ENCODE data around the gene NEDD4L. TPM values are rescaled to one million over a fixed set of nuclear protein-coding genes. Genes with fewer than 3 reads are reported as not detected.

The NEDD4L gene
- total and polyA plus RNA-seq, 2 donors (not counting 1 experiment from before 2014, with no cell fraction given), result 10.3 to 25.7 TPM

DNA sequence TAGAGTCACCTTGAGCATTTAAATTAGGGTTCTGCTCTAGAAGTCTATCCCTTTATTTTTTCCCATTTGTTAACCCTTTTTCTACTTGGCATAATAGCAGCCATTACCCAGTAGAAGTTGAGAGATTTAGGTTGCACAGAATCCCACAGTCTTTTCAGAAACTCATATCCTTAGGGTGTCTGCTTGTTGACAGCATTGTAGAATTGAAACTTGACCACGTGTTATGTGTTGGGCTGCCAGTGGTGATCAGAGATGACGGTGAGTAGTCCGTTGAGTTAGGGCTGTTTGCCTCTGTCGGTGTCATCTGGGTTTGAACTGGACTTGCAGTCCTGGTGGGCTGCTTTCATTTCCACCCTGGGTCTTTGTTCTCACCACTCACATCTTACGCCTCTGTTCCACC is 114.4 kb downstream of the NEDD4L start:
- Histone ChIP-seq H3K9ac (ENCODE audit: low read length) (no peak overlapping the region), H3K27ac (ENCODE audit: low read length in 2 of 2) (no peak overlapping the region), H2AFZ (ENCODE audit: insufficient read depth, low read depth, low read length, poor library complexity, severe bottlenecking) (no peak overlapping the region), H3K36me3 (replicated peaks in 1 of 2; ENCODE audit: control extremely low read depth in 1 of 2, control insufficient read depth in 1 of 2, extremely low read depth in 1 of 2, insufficient read depth in 2 of 2, low read length in 1 of 2) (no peaks in the 10 kb centered on the region), H3K4me3 (ENCODE audit: control extremely low read depth in 1 of 5, extremely low read depth in 1 of 5, insufficient read depth in 1 of 5, low read depth in 2 of 5, low read length in 4 of 5) (no peak overlapping the region), H3K27me3 (replicated peaks in 1 of 4; ENCODE audit: control extremely low read depth in 1 of 4, control insufficient read depth in 3 of 4, insufficient read depth in 4 of 4, low read length in 3 of 4) (peaks cover 0 to 3% (median 0%) of the 10 kb centered on the region in 4 experiments), H4K20me1 (ENCODE audit: control insufficient read depth, insufficient read depth, low read length, poor library complexity, severe bottlenecking) (no peaks in the 10 kb centered on the region), H3K9me3 (ENCODE audit: control extremely low read depth in 1 of 3, control insufficient read depth in 2 of 3, insufficient read depth in 1 of 3, low read length in 2 of 3) (peaks cover 0 to 2% (median 0%) of the 10 kb centered on the region in 3 donors), H3K4me2 (replicated peaks; ENCODE audit: low read depth, low read length, poor library complexity, severe bottlenecking) (no peak overlapping the region), H3K4me1 (ENCODE audit: control insufficient read depth in 2 of 2, insufficient read depth in 2 of 2, low read length in 2 of 2) (no peaks in the 10 kb centered on the region), H3K79me2 (ENCODE audit: control insufficient read depth, insufficient read depth, low read length) (no peaks in the 10 kb centered on the region)
- Mint-ChIP-seq H3K4me1 (no peaks in the 10 kb centered on the region), H3K27me3 (no peaks in the 10 kb centered on the region), H3K4me3 (no peak overlapping the region), H3K9me3 (ENCODE audit: insufficient read depth) (no peaks in the 10 kb centered on the region), H3K27ac (no peak overlapping the region)
- ChIA-PET CTCF (no interaction called here), POLR2A (no interaction called here)
- no peak for TF ChIP-seq EZH2 (IDR thresholded peaks at IDR 0.05; ENCODE audit: borderline replicate concordance, insufficient read depth, low read depth, low read length, poor library complexity, severe bottlenecking)
- TF ChIP-seq, protein P1, sequence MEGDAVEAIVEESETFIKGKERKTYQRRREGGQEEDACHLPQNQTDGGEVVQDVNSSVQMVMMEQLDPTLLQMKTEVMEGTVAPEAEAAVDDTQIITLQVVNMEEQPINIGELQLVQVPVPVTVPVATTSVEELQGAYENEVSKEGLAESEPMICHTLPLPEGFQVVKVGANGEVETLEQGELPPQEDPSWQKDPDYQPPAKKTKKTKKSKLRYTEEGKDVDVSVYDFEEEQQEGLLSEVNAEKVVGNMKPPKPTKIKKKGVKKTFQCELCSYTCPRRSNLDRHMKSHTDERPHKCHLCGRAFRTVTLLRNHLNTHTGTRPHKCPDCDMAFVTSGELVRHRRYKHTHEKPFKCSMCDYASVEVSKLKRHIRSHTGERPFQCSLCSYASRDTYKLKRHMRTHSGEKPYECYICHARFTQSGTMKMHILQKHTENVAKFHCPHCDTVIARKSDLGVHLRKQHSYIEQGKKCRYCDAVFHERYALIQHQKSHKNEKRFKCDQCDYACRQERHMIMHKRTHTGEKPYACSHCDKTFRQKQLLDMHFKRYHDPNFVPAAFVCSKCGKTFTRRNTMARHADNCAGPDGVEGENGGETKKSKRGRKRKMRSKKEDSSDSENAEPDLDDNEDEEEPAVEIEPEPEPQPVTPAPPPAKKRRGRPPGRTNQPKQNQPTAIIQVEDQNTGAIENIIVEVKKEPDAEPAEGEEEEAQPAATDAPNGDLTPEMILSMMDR (IDR thresholded peaks at IDR 0.05), result no peak
- ATAC-seq (ENCODE audit: low read depth), result no peak
- no peak for DNase-seq
- intact Hi-C loops (cut with micrococcal nuclease), result no loop called here
- 100% methylated on average over 3 of the region's 5 CpGs for WGBS (ENCODE audit: insufficient coverage)

DNA sequence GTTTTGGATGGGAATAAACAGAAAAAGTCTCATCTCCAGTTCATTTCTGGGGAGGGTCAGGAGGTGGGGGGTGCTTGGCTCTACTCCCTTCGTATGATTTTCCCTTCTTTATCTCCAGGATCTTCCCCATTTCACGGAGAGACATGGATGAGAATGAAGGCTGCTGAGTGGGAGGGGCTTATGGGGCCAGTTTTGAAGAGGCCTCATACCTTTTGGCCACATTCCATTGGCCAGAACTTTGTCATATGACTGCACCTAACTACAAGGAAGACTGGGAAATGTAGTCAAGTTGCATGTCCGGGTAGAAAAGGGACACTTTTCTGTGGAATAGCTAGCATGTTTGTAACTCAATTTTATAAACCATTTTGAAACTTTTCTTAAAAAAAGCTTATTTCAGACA is 117.6 kb downstream of the NEDD4L start:
- ChIA-PET POLR2A (no interaction called here), CTCF (interaction anchor here (1.2 kb wide), 1 partner anchor 19 kb away, joined by 4 read pairs; no protein-coding TSS in a partner anchor)
- Histone ChIP-seq H3K4me2 (replicated peaks; ENCODE audit: low read depth, low read length, poor library complexity, severe bottlenecking) (no peak overlapping the region), H3K79me2 (ENCODE audit: control insufficient read depth, insufficient read depth, low read length) (no peaks in the 10 kb centered on the region), H3K9me3 (ENCODE audit: control extremely low read depth in 1 of 3, control insufficient read depth in 2 of 3, insufficient read depth in 1 of 3, low read length in 2 of 3) (peaks cover 0 to 2% (median 0%) of the 10 kb centered on the region in 3 donors), H3K4me3 (ENCODE audit: control extremely low read depth in 1 of 5, extremely low read depth in 1 of 5, insufficient read depth in 1 of 5, low read depth in 2 of 5, low read length in 4 of 5) (no peak overlapping the region), H3K9ac (ENCODE audit: low read length) (no peak overlapping the region), H2AFZ (ENCODE audit: insufficient read depth, low read depth, low read length, poor library complexity, severe bottlenecking) (no peak overlapping the region), H3K4me1 (ENCODE audit: control insufficient read depth in 2 of 2, insufficient read depth in 2 of 2, low read length in 2 of 2) (no peaks in the 10 kb centered on the region), H3K27me3 (replicated peaks in 1 of 4; ENCODE audit: control extremely low read depth in 1 of 4, control insufficient read depth in 3 of 4, insufficient read depth in 4 of 4, low read length in 3 of 4) (peaks cover 0 to 3% (median 0%) of the 10 kb centered on the region in 4 experiments), H3K27ac (ENCODE audit: low read length in 2 of 2) (no peak overlapping the region), H4K20me1 (ENCODE audit: control insufficient read depth, insufficient read depth, low read length, poor library complexity, severe bottlenecking) (no peaks in the 10 kb centered on the region), H3K36me3 (replicated peaks in 1 of 2; ENCODE audit: control extremely low read depth in 1 of 2, control insufficient read depth in 1 of 2, extremely low read depth in 1 of 2, insufficient read depth in 2 of 2, low read length in 1 of 2) (no peaks in the 10 kb centered on the region)
- no peak overlapping the region for H3K4me3 Mint-ChIP-seq
- no peak overlapping the region for H3K27ac Mint-ChIP-seq
- TF ChIP-seq, protein P1 (IDR thresholded peaks at IDR 0.05), result no peak
- no peak for TF ChIP-seq EZH2 (IDR thresholded peaks at IDR 0.05; ENCODE audit: borderline replicate concordance, insufficient read depth, low read depth, low read length, poor library complexity, severe bottlenecking)
- intact Hi-C loops (cut with micrococcal nuclease), result no loop called here
- no CpG with 5 or more reads among the region's 3 CpGs for whole genome bisulfite sequencing (ENCODE audit: insufficient coverage)
- H3K27me3 Mint-ChIP-seq, result no peaks in the 10 kb centered on the region
- no peaks in the 10 kb centered on the region for H3K9me3 Mint-ChIP-seq (ENCODE audit: insufficient read depth)
- ATAC-seq (ENCODE audit: low read depth) (no peak), DNase-seq (no peak)
- H3K4me1 Mint-ChIP-seq, result no peaks in the 10 kb centered on the region

All from B cell (primary cell).